Neural progenitor cell (in vitro differentiated cells): ENCODE measurements around the gene GLIS1. TPM values are rescaled to one million over a fixed set of nuclear protein-coding genes. Genes with fewer than 3 reads are reported as not detected.

ENCODE experiments used
- DNase-seq: peaks from one replicate; pipeline ENCODE4 v3.0.0-alpha.2; 2016; ENCODE audit warnings: low spot score
- H2AFZ ChIP-seq: fragments of 200-600 bp; sonication (generic); replicated peaks from 2 replicates; pipeline ENCODE4 v1.6.1; 2016; ENCODE audit warnings: antibody characterized with exemption
- H3F3A ChIP-seq: fragments of 200-600 bp; sonication (generic); 2 replicates; pipeline ENCODE4 v1.6.1; 2016; ENCODE audit warnings: antibody characterized with exemption, low read depth
- H3K27ac ChIP-seq: fragments of 200-600 bp; sonication (generic); 2 replicates; pipeline ENCODE4 v1.5.1; 2016; ENCODE audit warnings: mild to moderate bottlenecking
- H3K27me3 ChIP-seq: fragments of 200-600 bp; sonication (generic); 2 replicates; pipeline ENCODE4 v1.6.1; 2016; ENCODE audit warnings: mild to moderate bottlenecking, moderate library complexity
- H3K36me3 ChIP-seq: fragments of 200-600 bp; sonication (generic); 2 replicates; pipeline ENCODE4 v1.5.1; 2016
- H3K4me1 ChIP-seq: fragments of 200-600 bp; sonication (generic); 2 replicates; pipeline ENCODE4 v1.6.1; 2016; ENCODE audit warnings: mixed run types
- H3K4me2 ChIP-seq: fragments of 200-600 bp; sonication (generic); 2 replicates; pipeline ENCODE4 v1.6.1; 2016
- H3K4me3 ChIP-seq: fragments of 200-600 bp; sonication (generic); 2 replicates; pipeline ENCODE4 v1.5.1; 2016
- H3K79me2 ChIP-seq: fragments of 200-600 bp; sonication (generic); 2 replicates; pipeline ENCODE4 v1.6.1; 2016; ENCODE audit warnings: low read depth
- H3K9ac ChIP-seq: fragments of 200-600 bp; sonication (generic); 2 replicates; pipeline ENCODE4 v1.6.1; 2016
- H3K9me3 ChIP-seq: fragments of 200-600 bp; sonication (generic); 2 replicates; pipeline ENCODE4 v1.5.1; 2016; ENCODE audit warnings: low read depth
- H4K20me1 ChIP-seq: fragments of 200-600 bp; sonication (generic); 2 replicates; pipeline ENCODE4 v1.6.1; 2016; ENCODE audit warnings: low read depth
- H3K27ac Mint-ChIP-seq: 3 replicates; pipeline ENCODE4 v1.8.0; 2021; ENCODE audit warnings: mixed read lengths
- H3K27me3 Mint-ChIP-seq: 2 replicates; pipeline ENCODE4 v1.8.0; 2022; ENCODE audit warnings: low read depth, mild to moderate bottlenecking, inconsistent platforms, moderate library complexity, mixed read lengths; ENCODE audit not compliant: insufficient read depth
- H3K36me3 Mint-ChIP-seq: 3 replicates; pipeline ENCODE4 v1.8.0; 2021; ENCODE audit warnings: mixed read lengths
- H3K4me1 Mint-ChIP-seq: 3 replicates; pipeline ENCODE4 v1.8.0; 2021; ENCODE audit warnings: mixed read lengths
- H3K4me3 Mint-ChIP-seq: 3 replicates; pipeline ENCODE4 v1.8.0; 2021; ENCODE audit warnings: mild to moderate bottlenecking, moderate library complexity, mixed read lengths
- H3K9me3 Mint-ChIP-seq: 3 replicates; pipeline ENCODE4 v1.8.0; 2020; ENCODE audit warnings: mixed read lengths
- EZH2 ChIP-seq: fragments of 200-600 bp; sonication (generic); IDR thresholded peaks from 2 replicates; pipeline ENCODE4 v1.6.1; 2017; ENCODE audit warnings: antibody characterized with exemption, mild to moderate bottlenecking, moderate library complexity
- EZH2phosphoT487 ChIP-seq: fragments of 200-600 bp; sonication (generic); IDR thresholded peaks from 2 replicates; pipeline ENCODE4 v1.6.1; 2017; ENCODE audit warnings: antibody characterized with exemption
- total RNA-seq: library from RNA; depleted of rRNA; stranded (reverse); fragments of >200 nt; gene quantifications from 2 replicates; pipeline ENCODE4 v1.2.3, GENCODE V29; 2015; ENCODE audit warnings: low replicate concordance
- TF ChIP-seq, protein P1 (sequence below): fragments of 200-600 bp; sonication (generic); IDR thresholded peaks from 2 replicates; pipeline ENCODE4 v1.5.1; 2017; ENCODE audit warnings: antibody characterized with exemption, mild to moderate bottlenecking

GLIS1 gene
- total RNA-seq, 1 donor from 2014 or later: not detected

- H3K27ac Mint-ChIP-seq: peak overlapping the region; percentile 50
- peaks cover 4% of the 10 kb centered on the region for H3K9me3 Mint-ChIP-seq
- Histone ChIP-seq H3K9me3 (no peaks in the 10 kb centered on the region), H3K36me3 (no peaks in the 10 kb centered on the region), H2AFZ (peak overlapping the region; percentile 95), H3K4me3 (no peak overlapping the region), H4K20me1 (no peaks in the 10 kb centered on the region), H3K27ac (no peak overlapping the region), H3K9ac (no peak overlapping the region), H3K27me3 (no peaks in the 10 kb centered on the region), H3K4me2 (peak overlapping the region; percentile 53), H3K79me2 (no peaks in the 10 kb centered on the region), H3F3A (no peaks in the 10 kb centered on the region), H3K4me1 (no peaks in the 10 kb centered on the region)
- no peak for TF ChIP-seq EZH2phosphoT487
- TF ChIP-seq, protein P1, sequence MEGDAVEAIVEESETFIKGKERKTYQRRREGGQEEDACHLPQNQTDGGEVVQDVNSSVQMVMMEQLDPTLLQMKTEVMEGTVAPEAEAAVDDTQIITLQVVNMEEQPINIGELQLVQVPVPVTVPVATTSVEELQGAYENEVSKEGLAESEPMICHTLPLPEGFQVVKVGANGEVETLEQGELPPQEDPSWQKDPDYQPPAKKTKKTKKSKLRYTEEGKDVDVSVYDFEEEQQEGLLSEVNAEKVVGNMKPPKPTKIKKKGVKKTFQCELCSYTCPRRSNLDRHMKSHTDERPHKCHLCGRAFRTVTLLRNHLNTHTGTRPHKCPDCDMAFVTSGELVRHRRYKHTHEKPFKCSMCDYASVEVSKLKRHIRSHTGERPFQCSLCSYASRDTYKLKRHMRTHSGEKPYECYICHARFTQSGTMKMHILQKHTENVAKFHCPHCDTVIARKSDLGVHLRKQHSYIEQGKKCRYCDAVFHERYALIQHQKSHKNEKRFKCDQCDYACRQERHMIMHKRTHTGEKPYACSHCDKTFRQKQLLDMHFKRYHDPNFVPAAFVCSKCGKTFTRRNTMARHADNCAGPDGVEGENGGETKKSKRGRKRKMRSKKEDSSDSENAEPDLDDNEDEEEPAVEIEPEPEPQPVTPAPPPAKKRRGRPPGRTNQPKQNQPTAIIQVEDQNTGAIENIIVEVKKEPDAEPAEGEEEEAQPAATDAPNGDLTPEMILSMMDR: peak; percentile 94
- H3K4me1 Mint-ChIP-seq: peaks cover 6% of the 10 kb centered on the region
- H3K36me3 Mint-ChIP-seq: no peaks in the 10 kb centered on the region
- H3K27me3 Mint-ChIP-seq: peaks cover 10% of the 10 kb centered on the region
- peak; percentile 93 for DNase-seq
- H3K4me3 Mint-ChIP-seq: peak overlapping the region; percentile 52
Observed at GRCh38 chr1:53485478-53486394, 253.2 kb downstream of the GLIS1 start.

GRCh38 chr1:53484705-53485477 lies 254.1 kb downstream of the GLIS1 start:
- peak overlapping the region; percentile 83 for H2AFZ ChIP-seq

GRCh38 chr1:53483656-53484055 lies 255.3 kb downstream of the GLIS1 start:
- TF ChIP-seq EZH2phosphoT487 (no peak), EZH2 (no peak)
- TF ChIP-seq, protein P1: no peak

More at GRCh38 chr1:53484705-53485477, 254.1 kb downstream of the GLIS1 start:
- Histone ChIP-seq H3K27me3 (no peaks in the 10 kb centered on the region), H3K4me3 (no peak overlapping the region), H4K20me1 (no peaks in the 10 kb centered on the region), H3K36me3 (no peaks in the 10 kb centered on the region), H3K4me1 (no peaks in the 10 kb centered on the region), H3K27ac (no peak overlapping the region), H3K9me3 (no peaks in the 10 kb centered on the region), H3F3A (no peaks in the 10 kb centered on the region), H3K4me2 (no peak overlapping the region), H3K9ac (no peak overlapping the region), H3K79me2 (no peaks in the 10 kb centered on the region)
- Mint-ChIP-seq H3K27ac (peak overlapping the region; percentile 50), H3K4me1 (peaks cover 6% of the 10 kb centered on the region), H3K36me3 (no peaks in the 10 kb centered on the region), H3K9me3 (peaks cover 4% of the 10 kb centered on the region), H3K27me3 (peaks cover 10% of the 10 kb centered on the region), H3K4me3 (no peak overlapping the region)
- TF ChIP-seq, protein P1: no peak
- TF ChIP-seq EZH2 (no peak), EZH2phosphoT487 (no peak)
- DNase-seq: no peak

More at GRCh38 chr1:53483656-53484055, 255.3 kb downstream of the GLIS1 start:
- Mint-ChIP-seq H3K27ac (no peak overlapping the region), H3K27me3 (peaks cover 10% of the 10 kb centered on the region), H3K4me3 (no peak overlapping the region), H3K36me3 (no peaks in the 10 kb centered on the region), H3K4me1 (peaks cover 6% of the 10 kb centered on the region), H3K9me3 (peaks cover 2% of the 10 kb centered on the region)
- no peak overlapping the region for H3K9ac ChIP-seq
- H3K4me2 ChIP-seq: no peak overlapping the region
- H4K20me1 ChIP-seq: no peaks in the 10 kb centered on the region
- H3K9me3 ChIP-seq: no peaks in the 10 kb centered on the region
- H3K4me1 ChIP-seq: no peaks in the 10 kb centered on the region
- no peaks in the 10 kb centered on the region for H3K79me2 ChIP-seq
- no peak overlapping the region for H3K4me3 ChIP-seq
- H3K27ac ChIP-seq: no peak overlapping the region
- no peak for DNase-seq
- H2AFZ ChIP-seq: no peak overlapping the region
- no peaks in the 10 kb centered on the region for H3K36me3 ChIP-seq
- no peaks in the 10 kb centered on the region for H3K27me3 ChIP-seq
- no peaks in the 10 kb centered on the region for H3F3A ChIP-seq
